WTC11 (cell line): ENCODE data around the gene COBLL1. TPM values are rescaled to one million over a fixed set of nuclear protein-coding genes. Genes with fewer than 3 reads are reported as not detected.
A peak's percentile ranks its signal among the peaks of the same experiment; 100 is the strongest.

Experiments
- ATAC-seq: fragments of 200-7000 bp; cut with Tn5 transposase; 2 replicates; pipeline ENCODE4 v1.10.0; 2021; ENCODE audit warnings: mild to moderate bottlenecking, moderate library complexity
- CTCF ChIA-PET: fragments of 300-600 bp; sonication (Branson Sonifier 250); formaldehyde crosslinking; loops from one replicate; lab custom pipeline; 2021; ENCODE audit warnings: antibody characterized with exemption; lab: Charles Lee
- POLR2A ChIA-PET: fragments of 350-600 bp; sonication (Branson Sonifier 250); formaldehyde crosslinking; loops from one replicate; lab custom pipeline; 2021; ENCODE audit warnings: antibody characterized with exemption; lab: Charles Lee
- DNase-seq: peaks from one replicate; pipeline ENCODE4 v3.0.0; 2021; ENCODE audit warnings: low spot score
- H3K27ac Mint-ChIP-seq: 2 replicates; pipeline ENCODE4 v1.8.0; 2021; ENCODE audit warnings: mixed read lengths
- H3K27me3 Mint-ChIP-seq: 2 replicates; pipeline ENCODE4 v1.8.0; 2021; ENCODE audit warnings: low read depth, mild to moderate bottlenecking, moderate library complexity, mixed read lengths
- H3K36me3 Mint-ChIP-seq: 2 replicates; pipeline ENCODE4 v1.8.0; 2021; ENCODE audit warnings: mixed read lengths
- H3K4me1 Mint-ChIP-seq: 2 replicates; pipeline ENCODE4 v1.8.0; 2022; ENCODE audit warnings: mixed read lengths
- H3K4me3 Mint-ChIP-seq: 2 replicates; pipeline ENCODE4 v1.8.0; 2021; ENCODE audit warnings: mild to moderate bottlenecking, moderate library complexity, mixed read lengths
- H3K9me3 Mint-ChIP-seq: 2 replicates; pipeline ENCODE4 v1.8.0; 2021; ENCODE audit warnings: mixed read lengths
- ATF1 ChIP-seq: sonication (generic); formaldehyde crosslinking; IDR thresholded peaks from 2 replicates; pipeline ENCODE4 v1.8.1; 2023; ENCODE audit warnings: mild to moderate bottlenecking, moderate library complexity, missing genetic modification reagents
- CBFB ChIP-seq: sonication (generic); formaldehyde crosslinking; IDR thresholded peaks from 2 replicates; pipeline ENCODE4 v1.8.1; 2022; ENCODE audit warnings: mild to moderate bottlenecking, low read depth, missing genetic modification reagents
- CREM ChIP-seq: sonication (generic); formaldehyde crosslinking; IDR thresholded peaks from 2 replicates; pipeline ENCODE4 v1.8.1; 2022; ENCODE audit warnings: mild to moderate bottlenecking, missing genetic modification reagents, moderate library complexity
- EMX1 ChIP-seq: fragments of 250-450 bp; sonication (Bioruptor Pico); IDR thresholded peaks from 2 replicates; pipeline ENCODE4 v1.8.0; 2021; ENCODE audit warnings: mild to moderate bottlenecking
- FOXP1 ChIP-seq: sonication (generic); formaldehyde crosslinking; IDR thresholded peaks from 2 replicates; pipeline ENCODE4 v1.8.0; 2022; ENCODE audit warnings: missing genetic modification reagents, mild to moderate bottlenecking, moderate library complexity, borderline replicate concordance
- GABPB1 ChIP-seq: sonication (generic); formaldehyde crosslinking; IDR thresholded peaks from 2 replicates; pipeline ENCODE4 v1.8.1; 2023; ENCODE audit warnings: mild to moderate bottlenecking, missing genetic modification reagents
- HMGA2 ChIP-seq: fragments of 250-450 bp; sonication (Bioruptor Pico); IDR thresholded peaks from 2 replicates; pipeline ENCODE4 v1.4.0; 2021; ENCODE audit warnings: mild to moderate bottlenecking, moderate library complexity
- IRF2 ChIP-seq: sonication (generic); formaldehyde crosslinking; IDR thresholded peaks from 2 replicates; pipeline ENCODE4 v1.8.0; 2022; ENCODE audit warnings: low read depth, missing genetic modification reagents, borderline replicate concordance
- JUN ChIP-seq: sonication (generic); formaldehyde crosslinking; IDR thresholded peaks from 2 replicates; pipeline ENCODE4 v1.8.0; 2023; ENCODE audit warnings: mild to moderate bottlenecking, missing genetic modification reagents
- KAT7 ChIP-seq: sonication (generic); formaldehyde crosslinking; IDR thresholded peaks from 2 replicates; pipeline ENCODE4 v1.8.1; 2023; ENCODE audit warnings: missing genetic modification reagents, mild to moderate bottlenecking, borderline replicate concordance
- NFE2L1 ChIP-seq: sonication (generic); formaldehyde crosslinking; IDR thresholded peaks from 2 replicates; pipeline ENCODE4 v1.8.1; 2023; ENCODE audit warnings: missing genetic modification reagents
- PRRX2 ChIP-seq: fragments of 250-450 bp; sonication (Bioruptor Pico); IDR thresholded peaks from 2 replicates; pipeline ENCODE4 v1.8.0; 2021; ENCODE audit warnings: mild to moderate bottlenecking
- RORB ChIP-seq: fragments of 250-450 bp; sonication (Bioruptor Pico); IDR thresholded peaks from 2 replicates; pipeline ENCODE4 v1.9.0; 2021; ENCODE audit warnings: mild to moderate bottlenecking
- SOX15 ChIP-seq: fragments of 250-450 bp; sonication (Bioruptor Pico); IDR thresholded peaks from 2 replicates; pipeline ENCODE4 v1.9.0; 2021; ENCODE audit warnings: mild to moderate bottlenecking
- TEAD1 ChIP-seq: sonication (generic); formaldehyde crosslinking; IDR thresholded peaks from 2 replicates; pipeline ENCODE4 v1.8.0; 2022; ENCODE audit warnings: mild to moderate bottlenecking, missing genetic modification reagents
- TEAD4 ChIP-seq: sonication (generic); formaldehyde crosslinking; IDR thresholded peaks from 2 replicates; pipeline ENCODE4 v1.8.0; 2022; ENCODE audit warnings: mild to moderate bottlenecking, missing genetic modification reagents
- TP53 ChIP-seq: sonication (generic); formaldehyde crosslinking; IDR thresholded peaks from 2 replicates; pipeline ENCODE4 v1.8.1; 2023; ENCODE audit warnings: mild to moderate bottlenecking, missing genetic modification reagents
- ZNF219 ChIP-seq: sonication (generic); formaldehyde crosslinking; IDR thresholded peaks from 2 replicates; pipeline ENCODE4 v1.8.0; 2023; ENCODE audit warnings: missing genetic modification reagents, mild to moderate bottlenecking, borderline replicate concordance
- ZNF232 ChIP-seq: sonication (generic); formaldehyde crosslinking; IDR thresholded peaks from 2 replicates; pipeline ENCODE4 v1.8.0; 2022; ENCODE audit warnings: mild to moderate bottlenecking, missing genetic modification reagents
- ZNF263 ChIP-seq: sonication (generic); formaldehyde crosslinking; IDR thresholded peaks from 2 replicates; pipeline ENCODE4 v1.8.1; 2022; ENCODE audit warnings: low read depth, mild to moderate bottlenecking, moderate library complexity, missing genetic modification reagents
- ZNF317 ChIP-seq: sonication (generic); formaldehyde crosslinking; IDR thresholded peaks from 2 replicates; pipeline ENCODE4 v1.8.1; 2023; ENCODE audit warnings: low read depth, mild to moderate bottlenecking, moderate library complexity, missing genetic modification reagents, borderline replicate concordance
- ZNF396 ChIP-seq: fragments of 250-450 bp; sonication (Bioruptor Pico); IDR thresholded peaks from 2 replicates; pipeline ENCODE4 v1.8.0; 2021; ENCODE audit warnings: mild to moderate bottlenecking, moderate library complexity, borderline replicate concordance
- total RNA-seq: library from RNA; stranded (reverse); gene quantifications from 3 replicates; pipeline ENCODE4 v1.2.3, GENCODE V29; 2021
- TF ChIP-seq, protein P1 (sequence below): sonication (generic); formaldehyde crosslinking; IDR thresholded peaks from 2 replicates; pipeline ENCODE4 v1.8.1; 2022; ENCODE audit warnings: missing genetic modification reagents, borderline replicate concordance
- TF ChIP-seq, protein P2 (sequence below): sonication (generic); formaldehyde crosslinking; IDR thresholded peaks from 2 replicates; pipeline ENCODE4 v1.8.1; 2022; ENCODE audit warnings: mild to moderate bottlenecking, moderate library complexity, missing genetic modification reagents
- TF ChIP-seq, protein P3 (sequence below): sonication (generic); formaldehyde crosslinking; IDR thresholded peaks from 2 replicates; pipeline ENCODE4 v1.8.1; 2023; ENCODE audit warnings: mild to moderate bottlenecking, missing genetic modification reagents, moderate library complexity
- TF ChIP-seq, protein P4 (sequence below): sonication (generic); formaldehyde crosslinking; IDR thresholded peaks from 2 replicates; pipeline ENCODE4 v1.8.1; 2023; ENCODE audit warnings: mild to moderate bottlenecking, missing genetic modification reagents
- TF ChIP-seq, protein P5 (sequence below): sonication (generic); formaldehyde crosslinking; conservative IDR thresholded peaks from 2 replicates; pipeline ENCODE4 v1.8.1; 2022; ENCODE audit warnings: mild to moderate bottlenecking, missing genetic modification reagents

The COBLL1 gene
- total RNA-seq, 1 experiment from 2014 or later: 5.8 TPM

DNA sequence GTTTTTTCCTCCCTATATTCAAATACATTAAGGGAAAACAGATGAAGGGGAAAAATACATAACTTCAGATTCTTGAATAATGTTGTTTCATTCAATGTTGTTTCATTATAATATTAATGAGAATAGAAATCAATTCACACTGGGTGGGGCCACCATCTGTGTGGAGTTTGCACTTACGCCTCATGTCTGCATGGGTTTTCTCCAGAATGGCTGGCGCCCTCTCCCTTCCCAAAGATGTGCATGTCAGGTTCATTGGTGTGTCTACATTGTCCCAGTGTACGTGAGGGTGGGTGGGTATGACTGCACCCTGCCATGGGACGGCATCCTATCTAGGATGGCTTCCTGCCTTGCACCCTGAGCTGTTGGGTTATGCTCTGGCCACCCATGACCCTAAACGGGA is 51.7 kb downstream of the COBLL1 start (continued):
- TF ChIP-seq, protein P1, sequence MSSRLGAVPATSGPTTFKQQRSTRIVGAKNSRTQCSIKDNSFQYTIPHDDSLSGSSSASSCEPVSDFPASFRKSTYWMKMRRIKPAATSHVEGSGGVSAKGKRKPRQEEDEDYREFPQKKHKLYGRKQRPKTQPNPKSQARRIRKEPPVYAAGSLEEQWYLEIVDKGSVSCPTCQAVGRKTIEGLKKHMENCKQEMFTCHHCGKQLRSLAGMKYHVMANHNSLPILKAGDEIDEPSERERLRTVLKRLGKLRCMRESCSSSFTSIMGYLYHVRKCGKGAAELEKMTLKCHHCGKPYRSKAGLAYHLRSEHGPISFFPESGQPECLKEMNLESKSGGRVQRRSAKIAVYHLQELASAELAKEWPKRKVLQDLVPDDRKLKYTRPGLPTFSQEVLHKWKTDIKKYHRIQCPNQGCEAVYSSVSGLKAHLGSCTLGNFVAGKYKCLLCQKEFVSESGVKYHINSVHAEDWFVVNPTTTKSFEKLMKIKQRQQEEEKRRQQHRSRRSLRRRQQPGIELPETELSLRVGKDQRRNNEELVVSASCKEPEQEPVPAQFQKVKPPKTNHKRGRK: no peak
- TF ChIP-seq KAT7 (CRISPR knock-in tag) (no peak), ZNF396 (CRISPR knock-in tag) (no peak), ZNF219 (no peak), TEAD1 (CRISPR knock-in tag) (no peak), TP53 (CRISPR knock-in tag) (no peak)

DNA sequence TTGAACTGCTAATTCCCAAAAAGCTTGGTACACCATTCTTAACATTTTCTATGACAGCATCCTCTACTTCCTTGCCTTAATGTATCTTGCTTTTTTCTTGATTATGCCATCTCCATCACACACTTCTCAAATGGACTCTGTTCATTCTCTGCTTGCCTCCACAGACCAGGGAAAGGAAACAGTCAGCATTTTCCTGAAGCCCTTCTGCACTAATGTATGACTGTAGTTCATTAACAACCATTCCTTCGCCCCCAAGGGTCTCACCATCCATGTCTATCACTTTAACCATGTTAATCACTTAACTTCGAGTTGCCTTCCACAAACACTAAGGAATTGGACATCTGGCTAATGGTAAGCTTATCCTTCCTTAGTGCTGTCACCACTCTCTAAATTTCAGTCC is 54.8 kb downstream of the COBLL1 start:
- ChIA-PET POLR2A (no interaction called here), CTCF (no interaction called here)
- no peak overlapping the region for H3K27ac Mint-ChIP-seq
- ATAC-seq (no peak), DNase-seq (no peak)
- H3K36me3 Mint-ChIP-seq: no peaks in the 10 kb centered on the region
- H3K4me1 Mint-ChIP-seq: peaks cover 4% of the 10 kb centered on the region; the same call in 1 of the 2 replicates
- TF ChIP-seq, protein P2, sequence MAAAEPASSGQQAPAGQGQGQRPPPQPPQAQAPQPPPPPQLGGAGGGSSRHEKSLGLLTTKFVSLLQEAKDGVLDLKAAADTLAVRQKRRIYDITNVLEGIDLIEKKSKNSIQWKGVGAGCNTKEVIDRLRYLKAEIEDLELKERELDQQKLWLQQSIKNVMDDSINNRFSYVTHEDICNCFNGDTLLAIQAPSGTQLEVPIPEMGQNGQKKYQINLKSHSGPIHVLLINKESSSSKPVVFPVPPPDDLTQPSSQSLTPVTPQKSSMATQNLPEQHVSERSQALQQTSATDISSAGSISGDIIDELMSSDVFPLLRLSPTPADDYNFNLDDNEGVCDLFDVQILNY (CRISPR knock-in tag): no peak
- TF ChIP-seq RORB (CRISPR knock-in tag): no peak
- TF ChIP-seq, protein P3, sequence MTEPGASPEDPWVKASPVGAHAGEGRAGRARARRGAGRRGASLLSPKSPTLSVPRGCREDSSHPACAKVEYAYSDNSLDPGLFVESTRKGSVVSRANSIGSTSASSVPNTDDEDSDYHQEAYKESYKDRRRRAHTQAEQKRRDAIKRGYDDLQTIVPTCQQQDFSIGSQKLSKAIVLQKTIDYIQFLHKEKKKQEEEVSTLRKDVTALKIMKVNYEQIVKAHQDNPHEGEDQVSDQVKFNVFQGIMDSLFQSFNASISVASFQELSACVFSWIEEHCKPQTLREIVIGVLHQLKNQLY: no peak
- TF ChIP-seq, all 79 proteins: peak for 0
- H3K9me3 Mint-ChIP-seq: no peaks in the 10 kb centered on the region
- H3K4me3 Mint-ChIP-seq: no peak overlapping the region
- H3K27me3 Mint-ChIP-seq: no peaks in the 10 kb centered on the region

DNA sequence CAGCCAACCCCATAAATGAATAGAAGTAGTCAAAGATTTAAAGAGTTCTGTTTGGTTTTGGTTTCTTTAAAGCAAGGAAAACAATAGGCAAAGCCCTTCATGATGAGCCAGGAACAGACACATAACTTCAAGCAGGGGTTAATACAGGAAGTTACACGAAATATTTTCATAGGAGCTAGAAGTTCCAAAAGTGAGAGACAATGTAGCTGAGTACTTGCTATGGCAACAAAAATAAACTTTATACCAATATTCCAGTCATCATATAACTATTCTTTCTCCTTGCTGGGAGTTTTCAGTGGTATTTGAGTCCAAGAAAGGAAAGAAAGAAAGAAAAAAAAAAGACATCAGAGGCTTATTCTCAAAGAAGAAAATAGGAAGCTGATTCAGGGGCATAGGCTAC is 56.2 kb downstream of the COBLL1 start:
- ChIA-PET CTCF (no interaction called here), POLR2A (no interaction called here)
- no peak for DNase-seq
- Mint-ChIP-seq H3K36me3 (no peaks in the 10 kb centered on the region), H3K4me3 (no peak overlapping the region), H3K9me3 (no peaks in the 10 kb centered on the region), H3K27ac (no peak overlapping the region), H3K27me3 (no peaks in the 10 kb centered on the region), H3K4me1 (peaks cover 4% of the 10 kb centered on the region; the same call in 1 of the 2 replicates)
- TF ChIP-seq ATF1 (CRISPR knock-in tag): no peak
- no peak for TF ChIP-seq FOXP1 (CRISPR knock-in tag)
- no peak for TF ChIP-seq CREM (CRISPR knock-in tag)
- TF ChIP-seq EMX1 (CRISPR knock-in tag): no peak
- TF ChIP-seq JUN: no peak
- TF ChIP-seq GABPB1 (CRISPR knock-in tag): no peak
- no peak for TF ChIP-seq RORB (CRISPR knock-in tag)
- no peak for TF ChIP-seq SOX15 (CRISPR knock-in tag)
- TF ChIP-seq PRRX2 (CRISPR knock-in tag): no peak
- TF ChIP-seq HMGA2 (CRISPR knock-in tag): no peak
- ATAC-seq: no peak

DNA sequence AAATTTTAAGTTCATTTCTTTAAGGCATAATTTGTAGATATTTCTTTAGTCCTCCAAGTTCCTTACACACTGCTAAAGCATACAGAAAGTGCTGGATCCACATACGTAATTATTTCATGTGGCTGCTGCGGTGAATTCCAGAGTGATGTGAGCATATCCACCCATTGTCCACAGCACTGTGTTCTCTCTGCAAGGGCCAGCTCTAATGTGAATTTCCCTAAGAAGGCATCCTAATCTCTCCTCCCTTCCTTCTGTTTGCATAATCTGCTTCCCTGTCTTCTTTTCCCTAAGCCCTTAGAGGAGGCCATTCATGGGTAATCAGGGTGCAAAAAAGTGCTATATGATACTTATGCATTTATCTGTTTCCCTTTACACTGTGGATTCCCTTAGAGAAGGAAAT is 57.2 kb downstream of the COBLL1 start:
- Mint-ChIP-seq H3K4me3 (no peak overlapping the region), H3K9me3 (no peaks in the 10 kb centered on the region), H3K27me3 (no peaks in the 10 kb centered on the region), H3K27ac (0 out of 2 replicates have a peak overlapping the region, but pooled peaks have one; percentile 39), H3K4me1 (peaks cover 4% of the 10 kb centered on the region; the same call in 1 of the 2 replicates), H3K36me3 (no peaks in the 10 kb centered on the region)
- ATAC-seq (peak; percentile 73), DNase-seq (no peak)
- ChIA-PET CTCF (interaction anchor here (0.6 kb wide), 1 partner anchor 58 kb away, joined by 3 read pairs; the partner anchor contains the start of gene COBLL1), POLR2A (no interaction called here)
- TF ChIP-seq ZNF232 (no peak), ZNF263 (CRISPR knock-in tag) (no peak), SOX15 (CRISPR knock-in tag) (no peak), CBFB (CRISPR knock-in tag) (no peak), IRF2 (CRISPR knock-in tag) (no peak), FOXP1 (CRISPR knock-in tag) (no peak), NFE2L1 (CRISPR knock-in tag) (no peak), GABPB1 (CRISPR knock-in tag) (no peak), ZNF317 (no peak), KAT7 (CRISPR knock-in tag) (no peak), TEAD4 (no peak)
- TF ChIP-seq, protein P4, sequence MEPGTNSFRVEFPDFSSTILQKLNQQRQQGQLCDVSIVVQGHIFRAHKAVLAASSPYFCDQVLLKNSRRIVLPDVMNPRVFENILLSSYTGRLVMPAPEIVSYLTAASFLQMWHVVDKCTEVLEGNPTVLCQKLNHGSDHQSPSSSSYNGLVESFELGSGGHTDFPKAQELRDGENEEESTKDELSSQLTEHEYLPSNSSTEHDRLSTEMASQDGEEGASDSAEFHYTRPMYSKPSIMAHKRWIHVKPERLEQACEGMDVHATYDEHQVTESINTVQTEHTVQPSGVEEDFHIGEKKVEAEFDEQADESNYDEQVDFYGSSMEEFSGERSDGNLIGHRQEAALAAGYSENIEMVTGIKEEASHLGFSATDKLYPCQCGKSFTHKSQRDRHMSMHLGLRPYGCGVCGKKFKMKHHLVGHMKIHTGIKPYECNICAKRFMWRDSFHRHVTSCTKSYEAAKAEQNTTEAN (CRISPR knock-in tag): no peak
- TF ChIP-seq, protein P5, sequence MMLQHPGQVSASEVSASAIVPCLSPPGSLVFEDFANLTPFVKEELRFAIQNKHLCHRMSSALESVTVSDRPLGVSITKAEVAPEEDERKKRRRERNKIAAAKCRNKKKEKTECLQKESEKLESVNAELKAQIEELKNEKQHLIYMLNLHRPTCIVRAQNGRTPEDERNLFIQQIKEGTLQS (CRISPR knock-in tag): no peak
